Cardiac fibroblast (primary cell): ENCODE data around the gene CCM2.

Source experiments
- DNase-seq, 2 donors: peaks; one replicate each; pipeline versions ENCODE4 v3.0.0 to v3.0.0-alpha.2; 2010; ENCODE audit warnings: low read depth in 2 of 2
- H3K4me3 ChIP-seq, 2 donors: replicated peaks in 1 of 2; 1 replicate in 1 of 2; 2 replicates in 1 of 2; pipeline ENCODE4 v1.5.1; 2011; ENCODE audit warnings: low read depth in 2 of 2, low read length in 2 of 2, mild to moderate bottlenecking in 2 of 2, moderate library complexity in 1 of 2
- CTCF ChIP-seq: IDR thresholded peaks from one replicate; pipeline ENCODE4 v1.5.1; 2011; ENCODE audit warnings: low read depth, mild to moderate bottlenecking, low read length, inconsistent platforms

Gene CCM2

GRCh38 chr7:45103958-45104843, 104.2 kb downstream of the CCM2 start:
- TF ChIP-seq CTCF: no peak
- no peak for DNase-seq
- H3K4me3 ChIP-seq: no peak overlapping the region

DNA sequence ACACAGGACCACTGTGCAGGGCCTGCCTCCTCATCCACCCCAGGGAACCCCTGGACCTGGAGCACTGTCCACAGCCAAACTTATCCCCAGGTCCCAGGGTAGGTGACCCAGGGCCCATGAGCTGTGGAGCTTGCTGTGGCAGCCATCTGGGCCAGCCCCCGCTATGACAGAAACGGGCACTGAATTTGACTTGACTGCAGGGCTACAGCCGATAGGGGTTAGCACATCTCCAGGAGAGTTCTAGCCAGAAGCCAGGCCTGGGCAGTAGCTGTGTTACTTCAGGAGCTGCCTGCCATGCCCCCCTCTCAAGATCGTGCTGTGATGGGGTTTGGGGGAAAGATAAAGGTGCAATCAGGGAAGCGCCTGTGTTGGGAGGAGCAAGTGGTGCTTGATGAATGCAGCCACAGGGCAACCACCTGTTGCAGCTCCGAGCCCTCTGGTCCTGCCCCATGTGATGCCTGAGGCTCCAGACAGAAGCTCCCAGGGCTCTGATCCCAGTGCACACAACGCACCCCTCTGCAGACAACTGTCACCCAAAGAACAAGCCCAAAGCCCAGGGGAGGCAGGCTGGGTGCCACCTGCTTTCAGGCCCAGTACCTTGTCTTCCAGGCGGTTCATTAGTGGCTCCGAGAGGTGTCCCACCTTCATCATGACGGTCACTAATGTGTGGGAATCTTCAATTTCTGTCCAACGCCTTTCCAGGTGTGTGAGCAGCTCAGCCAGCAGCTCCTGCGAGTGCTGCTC, 105.0 kb downstream of the CCM2 start:
- H3K4me3 ChIP-seq: no peak overlapping the region
- TF ChIP-seq CTCF: no peak
- DNase-seq: no peak

GRCh38 chr7:45105588-45106188, 105.7 kb downstream of the CCM2 start:
- no peak for DNase-seq
- no peak for TF ChIP-seq CTCF
- H3K4me3 ChIP-seq: no peak overlapping the region

- TF ChIP-seq CTCF: no peak
- DNase-seq: no peak
- no peak overlapping the region for H3K4me3 ChIP-seq
Measured at GRCh38 chr7:45106820-45107219, 106.8 kb downstream of the CCM2 start.

- no peak for DNase-seq
- no peak overlapping the region for H3K4me3 ChIP-seq
- TF ChIP-seq CTCF: no peak
Measured at GRCh38 chr7:45107356-45107755, 107.4 kb downstream of the CCM2 start.

- no peak overlapping the region for H3K4me3 ChIP-seq
- DNase-seq: no peak
Measured at GRCh38 chr7:45108863-45109262, 108.9 kb downstream of the CCM2 start.

More at GRCh38 chr7:45108863-45109262, 108.9 kb downstream of the CCM2 start:
- no peak for TF ChIP-seq CTCF
